ENCODE measurements around the gene TTC7B. TPM values are rescaled to one million over a fixed set of nuclear protein-coding genes. Genes with fewer than 3 reads are reported as not detected.

The TTC7B gene
- total and polyA plus RNA-seq, 2 donors (not counting 3 experiments of a cell fraction or from before 2014, with no cell fraction given) = 46.8 to 76.5 TPM

DNA sequence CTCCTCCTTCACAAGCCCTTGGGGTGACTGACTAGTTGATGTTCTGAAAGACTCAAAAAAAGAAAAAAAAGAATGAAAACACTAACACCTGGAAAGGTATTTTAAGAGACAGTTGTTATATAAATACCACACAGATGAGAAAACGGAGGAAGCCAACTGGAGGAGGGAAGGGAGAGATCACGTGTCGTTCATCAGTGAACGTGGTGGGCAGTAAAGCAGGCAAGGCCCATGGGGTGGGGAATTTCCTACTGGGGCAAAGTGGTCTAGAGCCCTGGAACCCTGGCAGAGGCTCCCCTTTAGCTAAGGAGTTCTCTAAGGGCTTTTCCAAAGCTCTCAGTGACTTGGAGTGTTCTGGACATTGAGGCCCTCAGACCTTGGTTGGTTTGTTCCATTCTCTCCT is 249.7 kb downstream of the TTC7B start:
- H3K27me3 ChIP-seq (ENCODE audit: control insufficient read depth in 2 of 2, insufficient read depth in 2 of 2, low read length in 2 of 2) = no peaks in the 10 kb centered on the region
- peaks cover 0 to 4% of the 10 kb centered on the region in 2 experiments for H3K36me3 ChIP-seq (ENCODE audit: control insufficient read depth in 2 of 2, extremely low read depth in 1 of 2, insufficient read depth in 2 of 2, low read length in 2 of 2)
- no peak overlapping the region for H3K27ac ChIP-seq (ENCODE audit: insufficient read depth, low read depth, low read length)
- no peaks in the 10 kb centered on the region for H3K79me2 ChIP-seq (ENCODE audit: control insufficient read depth, insufficient read depth, low read length)
- TF ChIP-seq MYC (IDR thresholded peaks at IDR 0.05; ENCODE audit: low read depth, low read length) = no peak
- TF ChIP-seq JUN (IDR thresholded peaks at IDR 0.05; ENCODE audit: borderline replicate concordance, insufficient read depth, insufficient read length, low read depth) = no peak
- H3K9ac ChIP-seq (replicated peaks; ENCODE audit: extremely low read depth, insufficient read depth, low read length) = no peak overlapping the region
- H3K9me1 ChIP-seq (replicated peaks; ENCODE audit: control insufficient read depth, extremely low read depth, insufficient read depth, low read length) = no peaks in the 10 kb centered on the region
- ChIA-PET CTCF (no interaction called here), POLR2A (no interaction called here)
- BruUV-seq (replicated peaks) = no TSS peak
- H3K9me3 ChIP-seq (replicated peaks; ENCODE audit: control insufficient read depth, insufficient read depth, low read length) = no peaks in the 10 kb centered on the region
- FAIRE-seq (no peak), DNase-seq (ENCODE audit: low read depth, low spot score) (no peak)
- dilution Hi-C loops (cut with MboI; ENCODE audit: extremely low pct_ligation_motif_present, low sequenced_read_pairs) = no loop called here
- H3K4me2 ChIP-seq (ENCODE audit: insufficient read depth, low read length) = no peak overlapping the region
- H4K20me1 ChIP-seq (replicated peaks; ENCODE audit: control insufficient read depth, extremely low read depth, insufficient read depth, low read length) = no peaks in the 10 kb centered on the region
- H3K4me3 ChIP-seq (replicated peaks in 1 of 3; ENCODE audit: insufficient read depth in 1 of 3, low read depth in 1 of 3, low read length in 3 of 3) = no peak overlapping the region
- intact Hi-C loops (cut with micrococcal nuclease) = no loop called here
- H3K4me1 ChIP-seq (ENCODE audit: control insufficient read depth, extremely low read depth, insufficient read depth, low read length) = no peaks in the 10 kb centered on the region
- no peak overlapping the region for H2AFZ ChIP-seq (ENCODE audit: low read depth, low read length)

DNA sequence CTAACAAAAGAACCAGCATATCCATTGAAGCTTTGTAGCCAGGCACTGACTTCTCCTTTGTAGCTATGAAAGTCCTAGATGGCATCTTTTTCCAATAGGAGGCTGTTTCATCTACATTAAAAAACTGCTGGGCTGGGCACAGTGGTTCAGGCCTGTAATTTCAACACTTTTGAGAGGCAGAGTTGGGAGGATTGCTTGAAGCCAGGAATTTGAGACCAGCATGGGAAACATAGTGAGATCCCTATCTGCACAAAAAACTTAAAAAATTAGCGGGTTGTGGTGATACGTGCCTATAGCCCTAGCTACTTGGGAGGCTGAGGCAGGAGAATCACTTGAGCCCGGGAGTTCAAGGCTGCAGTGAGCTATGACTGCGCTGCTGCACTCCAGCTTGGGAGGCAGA is 251.7 kb downstream of the TTC7B start:
- Histone ChIP-seq H3K4me3 (replicated peaks in 1 of 3; ENCODE audit: insufficient read depth in 1 of 3, low read depth in 1 of 3, low read length in 3 of 3) (no peak overlapping the region), H4K20me1 (replicated peaks; ENCODE audit: control insufficient read depth, extremely low read depth, insufficient read depth, low read length) (no peaks in the 10 kb centered on the region), H3K27me3 (ENCODE audit: control insufficient read depth in 2 of 2, insufficient read depth in 2 of 2, low read length in 2 of 2) (no peaks in the 10 kb centered on the region), H3K9me1 (replicated peaks; ENCODE audit: control insufficient read depth, extremely low read depth, insufficient read depth, low read length) (no peaks in the 10 kb centered on the region), H3K36me3 (ENCODE audit: control insufficient read depth in 2 of 2, extremely low read depth in 1 of 2, insufficient read depth in 2 of 2, low read length in 2 of 2) (no peaks in the 10 kb centered on the region), H3K4me1 (ENCODE audit: control insufficient read depth, extremely low read depth, insufficient read depth, low read length) (no peaks in the 10 kb centered on the region), H2AFZ (ENCODE audit: low read depth, low read length) (no peak overlapping the region), H3K4me2 (ENCODE audit: insufficient read depth, low read length) (no peak overlapping the region), H3K27ac (ENCODE audit: insufficient read depth, low read depth, low read length) (no peak overlapping the region), H3K9ac (replicated peaks; ENCODE audit: extremely low read depth, insufficient read depth, low read length) (no peak overlapping the region), H3K9me3 (replicated peaks; ENCODE audit: control insufficient read depth, insufficient read depth, low read length) (no peaks in the 10 kb centered on the region), H3K79me2 (ENCODE audit: control insufficient read depth, insufficient read depth, low read length) (no peaks in the 10 kb centered on the region)
- dilution Hi-C loops (cut with MboI; ENCODE audit: extremely low pct_ligation_motif_present, low sequenced_read_pairs) (no loop called here), intact Hi-C loops (cut with micrococcal nuclease) (no loop called here)
- CTCF ChIA-PET = interaction anchor here (3.0 kb wide), 1 partner anchor 11 kb away, joined by 7 read pairs; no protein-coding TSS in a partner anchor
- POLR2A ChIA-PET = no interaction called here
- DNase-seq (ENCODE audit: low read depth, low spot score) (no peak), FAIRE-seq (no peak)
- TF ChIP-seq GATA2 (IDR thresholded peaks at IDR 0.05; ENCODE audit: insufficient read depth, insufficient read length, low read depth, low read length) = no peak
- no peak for TF ChIP-seq FOS (IDR thresholded peaks at IDR 0.05; ENCODE audit: borderline replicate concordance, insufficient read depth, low read length)
- no peak for TF ChIP-seq JUN (IDR thresholded peaks at IDR 0.05; ENCODE audit: borderline replicate concordance, insufficient read depth, insufficient read length, low read depth)
- no peak for TF ChIP-seq MYC (IDR thresholded peaks at IDR 0.05; ENCODE audit: low read depth, low read length)
- TF ChIP-seq EZH2 (IDR thresholded peaks at IDR 0.05; ENCODE audit: borderline replicate concordance, low read depth, low read length, severe bottlenecking) = no peak
- TF ChIP-seq, protein P1, sequence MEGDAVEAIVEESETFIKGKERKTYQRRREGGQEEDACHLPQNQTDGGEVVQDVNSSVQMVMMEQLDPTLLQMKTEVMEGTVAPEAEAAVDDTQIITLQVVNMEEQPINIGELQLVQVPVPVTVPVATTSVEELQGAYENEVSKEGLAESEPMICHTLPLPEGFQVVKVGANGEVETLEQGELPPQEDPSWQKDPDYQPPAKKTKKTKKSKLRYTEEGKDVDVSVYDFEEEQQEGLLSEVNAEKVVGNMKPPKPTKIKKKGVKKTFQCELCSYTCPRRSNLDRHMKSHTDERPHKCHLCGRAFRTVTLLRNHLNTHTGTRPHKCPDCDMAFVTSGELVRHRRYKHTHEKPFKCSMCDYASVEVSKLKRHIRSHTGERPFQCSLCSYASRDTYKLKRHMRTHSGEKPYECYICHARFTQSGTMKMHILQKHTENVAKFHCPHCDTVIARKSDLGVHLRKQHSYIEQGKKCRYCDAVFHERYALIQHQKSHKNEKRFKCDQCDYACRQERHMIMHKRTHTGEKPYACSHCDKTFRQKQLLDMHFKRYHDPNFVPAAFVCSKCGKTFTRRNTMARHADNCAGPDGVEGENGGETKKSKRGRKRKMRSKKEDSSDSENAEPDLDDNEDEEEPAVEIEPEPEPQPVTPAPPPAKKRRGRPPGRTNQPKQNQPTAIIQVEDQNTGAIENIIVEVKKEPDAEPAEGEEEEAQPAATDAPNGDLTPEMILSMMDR (IDR thresholded peaks at IDR 0.05; ENCODE audit: extremely low read depth in 1 of 2, insufficient read depth in 1 of 2, low read depth in 1 of 2, low read length in 2 of 2) = no peak
- no peak for TF ChIP-seq POLR2AphosphoS5 (IDR thresholded peaks at IDR 0.05; ENCODE audit: insufficient read depth, low read depth, low read length)
- TF ChIP-seq POLR2A (IDR thresholded peaks at IDR 0.05; ENCODE audit: low read depth, low read length) = no peak
- TF ChIP-seq, protein P2, sequence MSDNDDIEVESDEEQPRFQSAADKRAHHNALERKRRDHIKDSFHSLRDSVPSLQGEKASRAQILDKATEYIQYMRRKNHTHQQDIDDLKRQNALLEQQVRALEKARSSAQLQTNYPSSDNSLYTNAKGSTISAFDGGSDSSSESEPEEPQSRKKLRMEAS (IDR thresholded peaks at IDR 0.05; ENCODE audit: insufficient read depth, insufficient read length) = no peak
- no TSS peak for BruUV-seq (replicated peaks)

Data from endothelial cell of umbilical vein (primary cell).